GM18517 (cell line): ENCODE results near the gene ATAD3A.
A peak's percentile ranks its signal among the peaks of the same experiment; 100 is the strongest.
"Not testable (repeated sequence)": the region's sequence is repeated elsewhere in the genome, so short reads cannot be mapped to it uniquely, and the experiment has no call there.

ENCODE experiments used
- ATAC-seq: cut with Tn5 transposase; IDR thresholded peaks from one replicate; pipeline ENCODE4 v1.9.1; 2021; ENCODE audit warnings: mild to moderate bottlenecking, moderate library complexity; ENCODE audit not compliant: unreplicated experiment

ATAD3A gene

DNA sequence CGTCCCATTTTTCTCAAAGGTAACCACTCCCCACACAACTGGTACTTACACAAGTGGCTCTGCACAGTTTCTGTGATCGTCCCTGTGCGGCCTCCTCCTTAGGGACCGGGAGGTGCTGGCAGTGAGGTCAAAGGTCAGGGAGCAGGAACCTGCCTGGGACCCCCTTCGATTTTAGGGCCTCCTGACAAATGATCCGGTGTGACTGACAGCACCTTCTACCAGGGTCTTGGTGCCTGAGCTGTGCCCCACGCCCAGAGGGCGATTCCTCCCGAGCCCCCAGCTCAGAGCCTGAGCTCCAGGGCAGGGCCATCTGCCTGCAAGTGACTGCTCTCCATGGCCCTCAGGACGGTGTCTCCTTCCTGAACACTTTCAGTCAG lies 40.3 kb downstream of the ATAD3A start:
- ATAC-seq = no peak

GRCh38 chr1:1553821-1554494 lies 42.0 kb downstream of the ATAD3A start:
- no peak for ATAC-seq

DNA sequence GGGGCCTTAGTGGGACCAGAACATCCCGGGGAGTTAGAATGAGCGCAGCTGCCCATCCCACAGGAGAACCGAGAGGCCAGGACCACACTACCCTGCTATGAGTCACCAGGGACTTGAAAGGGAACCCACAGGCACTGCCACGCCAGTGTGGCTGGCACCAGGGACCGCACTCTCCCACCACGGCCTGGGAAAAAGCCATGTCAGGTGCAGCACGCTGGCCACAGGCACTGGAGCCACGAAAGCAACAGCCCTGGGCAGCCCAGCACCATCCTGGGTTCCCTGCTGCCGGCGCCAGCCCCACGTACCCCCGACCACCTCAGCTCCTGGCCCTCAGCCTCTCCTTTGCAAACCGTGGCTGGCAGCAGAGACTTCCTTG lies 42.6 kb downstream of the ATAD3A start:
- no peak for ATAC-seq

DNA sequence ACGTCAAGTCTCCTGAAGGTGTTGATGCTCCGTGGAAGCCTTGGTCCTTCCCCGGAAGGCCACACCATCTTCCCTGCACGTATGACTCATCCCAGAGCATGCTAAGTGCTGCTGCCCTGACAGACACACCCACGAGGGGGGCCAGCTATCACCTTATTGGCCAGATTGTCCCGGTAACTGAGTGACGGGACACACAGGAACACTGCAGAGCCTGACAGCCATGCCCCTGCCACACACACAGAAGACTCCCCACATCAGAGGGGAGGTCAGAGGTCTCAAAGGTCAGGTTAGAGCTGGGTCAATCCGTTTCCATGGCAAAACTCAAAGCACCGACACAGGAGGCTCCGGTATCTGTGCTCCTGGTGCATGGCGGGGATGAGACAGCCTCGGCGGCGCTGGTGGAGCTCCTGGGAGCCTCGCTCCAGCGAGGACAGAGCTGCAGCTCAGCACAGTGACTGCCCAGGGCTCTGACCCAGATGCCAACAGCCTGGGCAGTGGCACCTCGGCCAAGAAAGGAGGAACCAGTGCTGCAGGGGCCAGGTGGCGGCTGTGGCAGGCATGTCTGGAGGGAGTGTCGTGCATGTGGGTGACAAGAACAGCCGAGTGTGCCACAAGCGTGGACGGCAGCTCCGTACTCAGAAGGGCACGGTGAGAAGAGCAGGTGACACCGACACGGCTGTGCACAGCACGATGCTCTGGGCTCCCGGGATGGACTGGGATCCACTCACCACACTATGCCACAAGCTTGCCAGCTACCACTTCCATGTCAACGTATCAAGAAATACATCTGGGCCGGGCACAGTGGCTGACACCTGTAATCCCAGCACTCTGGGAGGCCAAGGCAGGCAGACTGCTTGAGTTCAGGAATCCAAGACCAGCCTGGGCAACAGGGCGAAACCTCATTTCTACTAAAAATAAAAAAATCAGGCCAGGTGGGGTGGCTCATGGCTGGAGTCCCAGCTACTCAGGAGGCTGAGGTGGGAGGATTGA lies 43.3 kb downstream of the ATAD3A start:
- no peak for ATAC-seq

GRCh38 chr1:1556505-1556904 lies 44.5 kb downstream of the ATAD3A start:
- ATAC-seq = no peak

DNA sequence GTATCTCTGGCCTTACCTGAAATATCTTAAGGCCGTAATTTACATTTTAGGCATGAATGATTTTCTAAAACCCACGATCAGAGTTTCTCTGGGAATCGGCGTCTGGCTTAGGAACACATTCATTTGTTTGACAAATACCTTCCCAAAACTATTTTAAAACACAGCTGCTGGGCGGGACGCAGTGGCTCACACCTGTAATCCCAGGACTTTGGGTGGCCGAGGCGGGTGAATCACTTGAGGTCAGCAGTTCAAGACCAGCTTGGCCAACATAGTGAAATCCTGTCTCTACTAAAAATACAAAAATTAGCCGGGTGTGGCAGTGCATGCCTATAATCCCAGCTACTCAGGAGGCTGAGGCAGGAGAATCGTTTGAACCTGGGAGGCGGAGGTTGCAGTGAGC lies 45.0 kb downstream of the ATAD3A start:
- ATAC-seq = not testable (repeated sequence)

DNA sequence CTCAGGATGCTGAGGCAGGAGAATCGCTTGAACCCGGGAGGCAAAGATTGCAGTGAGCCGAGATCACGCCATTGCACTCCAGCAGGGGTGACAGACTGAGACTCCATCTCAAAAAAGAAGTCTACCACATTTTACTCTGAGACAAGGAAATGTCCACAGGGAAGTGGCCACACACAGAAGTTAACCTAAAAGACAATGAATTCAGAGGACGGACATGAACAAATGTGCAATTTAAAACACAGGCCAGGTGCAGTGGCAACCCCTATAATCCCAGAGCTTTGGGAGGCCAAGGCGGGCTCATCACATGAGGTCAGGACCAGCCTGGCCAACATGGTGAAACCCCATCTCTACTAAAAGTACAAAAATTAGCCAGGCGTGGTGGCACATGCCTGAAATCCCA lies 45.7 kb downstream of the ATAD3A start:
- ATAC-seq = not testable (repeated sequence)

- ATAC-seq = no peak
These were observed 46.6 kb downstream of the ATAD3A start for GRCh38 chr1:1558591-1558990.

GRCh38 chr1:1559066-1559465 lies 47.1 kb downstream of the ATAD3A start:
- no peak for ATAC-seq

- no peak for ATAC-seq
These were observed 48.2 kb downstream of the ATAD3A start for GRCh38 chr1:1560178-1560577.

GRCh38 chr1:1561801-1562470 lies 50.0 kb downstream of the ATAD3A start:
- no peak for ATAC-seq

DNA sequence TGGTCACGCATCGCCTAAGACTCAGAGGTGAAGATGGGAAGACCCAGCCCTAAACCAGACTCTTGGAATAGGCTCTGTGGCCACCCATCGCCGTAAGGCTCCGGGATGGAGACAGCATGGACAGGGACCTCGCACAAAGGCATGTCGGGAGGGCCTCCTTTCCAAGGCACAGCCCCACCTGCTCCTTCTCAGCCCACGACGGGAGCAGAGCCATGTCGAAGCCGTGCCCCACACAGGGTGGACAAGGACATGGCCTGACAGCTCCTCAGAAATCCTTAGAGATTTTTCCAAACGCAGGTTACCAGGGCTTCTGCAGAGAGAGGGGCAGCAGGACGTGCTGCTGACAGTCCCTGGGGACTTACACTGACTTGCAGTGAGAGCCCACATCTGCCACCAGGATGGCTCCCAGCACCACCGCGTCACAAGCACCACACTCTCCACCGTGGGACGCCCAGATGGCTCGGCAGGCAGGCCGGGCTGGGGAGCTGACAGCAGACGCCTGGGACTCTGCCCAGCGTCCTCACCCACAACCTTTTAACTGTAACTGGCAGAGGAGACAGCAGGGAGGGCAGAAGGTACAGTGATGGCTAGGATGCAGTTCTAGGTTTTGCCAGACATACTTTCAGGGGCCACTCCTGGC lies 50.7 kb downstream of the ATAD3A start:
- no peak for ATAC-seq

DNA sequence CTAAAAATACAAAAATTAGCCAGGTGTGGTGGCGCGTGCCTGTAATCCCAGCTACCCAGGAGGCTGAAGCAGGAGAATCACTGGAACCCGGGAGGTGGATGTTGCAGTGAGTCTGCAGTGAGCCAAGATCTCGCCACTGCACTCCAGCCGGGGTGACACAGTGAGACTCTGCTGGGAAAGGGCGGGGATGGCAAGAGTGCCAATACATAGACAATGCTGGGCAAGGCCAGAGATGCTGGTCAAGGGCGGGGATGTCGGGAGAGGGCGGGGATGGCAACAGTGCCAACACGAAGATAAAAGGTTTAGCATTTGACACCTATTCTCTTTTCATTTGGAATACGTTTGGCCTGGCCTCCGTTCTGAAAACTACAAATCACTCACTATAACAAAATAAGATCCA lies 51.7 kb downstream of the ATAD3A start:
- ATAC-seq = no peak

- no peak for ATAC-seq
These were observed 52.3 kb downstream of the ATAD3A start for GRCh38 chr1:1564268-1564667.

DNA sequence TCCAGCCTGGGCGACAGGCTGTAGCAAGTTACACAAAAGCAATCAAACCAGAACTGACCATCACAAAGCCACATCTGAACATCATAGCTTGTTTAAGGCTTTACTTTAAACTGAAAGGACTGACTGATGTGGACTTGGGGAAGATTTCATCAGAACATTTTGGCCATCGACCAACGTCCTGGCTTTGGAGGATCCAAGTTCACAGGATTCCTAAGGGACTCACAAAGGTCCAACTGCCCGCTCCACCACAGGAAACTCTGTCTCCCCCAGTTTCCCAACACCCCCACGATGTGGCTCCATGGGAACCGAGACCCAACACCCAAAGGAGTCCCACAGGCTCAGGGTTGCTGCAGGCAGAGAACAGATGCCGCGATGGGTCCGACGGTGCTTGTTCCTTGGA lies 53.4 kb downstream of the ATAD3A start:
- ATAC-seq = no peak

DNA sequence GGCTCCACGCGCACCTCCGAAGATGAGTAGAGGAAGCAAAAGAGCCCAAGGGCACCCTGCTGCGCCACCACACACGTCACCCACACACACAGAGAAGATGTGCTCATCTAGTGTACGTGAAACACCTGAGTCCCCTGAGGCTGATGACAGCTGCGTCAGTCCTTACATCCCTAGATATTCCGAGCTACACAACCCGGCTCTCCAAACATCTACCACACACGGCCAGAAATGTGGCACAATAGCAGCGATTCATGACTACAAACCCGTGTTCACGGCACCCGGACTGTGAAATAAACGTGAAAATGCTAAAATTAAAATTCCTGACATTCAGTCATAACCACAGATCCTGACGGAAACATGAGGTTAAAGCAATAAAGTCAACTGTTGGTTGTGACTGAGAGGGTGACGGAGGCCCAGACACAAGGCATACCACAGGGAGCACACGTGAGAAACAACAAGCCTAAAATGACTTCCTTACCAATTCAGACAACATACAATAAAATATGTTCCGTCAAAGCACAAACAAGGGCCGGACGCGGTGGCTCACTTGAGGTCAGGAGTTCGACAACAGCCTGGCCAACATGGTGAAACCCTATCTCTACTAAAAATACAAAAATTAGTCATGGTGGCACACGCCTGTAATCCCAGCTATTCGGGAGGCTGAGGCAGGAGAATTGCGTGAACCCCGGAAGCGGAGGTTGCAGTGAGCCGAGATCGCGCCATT lies 55.4 kb downstream of the ATAD3A start:
- ATAC-seq = no peak

GRCh38 chr1:1567891-1568291 lies 55.9 kb downstream of the ATAD3A start:
- no peak for ATAC-seq

- ATAC-seq = no peak
These were observed 57.4 kb downstream of the ATAD3A start for GRCh38 chr1:1569341-1569740.

DNA sequence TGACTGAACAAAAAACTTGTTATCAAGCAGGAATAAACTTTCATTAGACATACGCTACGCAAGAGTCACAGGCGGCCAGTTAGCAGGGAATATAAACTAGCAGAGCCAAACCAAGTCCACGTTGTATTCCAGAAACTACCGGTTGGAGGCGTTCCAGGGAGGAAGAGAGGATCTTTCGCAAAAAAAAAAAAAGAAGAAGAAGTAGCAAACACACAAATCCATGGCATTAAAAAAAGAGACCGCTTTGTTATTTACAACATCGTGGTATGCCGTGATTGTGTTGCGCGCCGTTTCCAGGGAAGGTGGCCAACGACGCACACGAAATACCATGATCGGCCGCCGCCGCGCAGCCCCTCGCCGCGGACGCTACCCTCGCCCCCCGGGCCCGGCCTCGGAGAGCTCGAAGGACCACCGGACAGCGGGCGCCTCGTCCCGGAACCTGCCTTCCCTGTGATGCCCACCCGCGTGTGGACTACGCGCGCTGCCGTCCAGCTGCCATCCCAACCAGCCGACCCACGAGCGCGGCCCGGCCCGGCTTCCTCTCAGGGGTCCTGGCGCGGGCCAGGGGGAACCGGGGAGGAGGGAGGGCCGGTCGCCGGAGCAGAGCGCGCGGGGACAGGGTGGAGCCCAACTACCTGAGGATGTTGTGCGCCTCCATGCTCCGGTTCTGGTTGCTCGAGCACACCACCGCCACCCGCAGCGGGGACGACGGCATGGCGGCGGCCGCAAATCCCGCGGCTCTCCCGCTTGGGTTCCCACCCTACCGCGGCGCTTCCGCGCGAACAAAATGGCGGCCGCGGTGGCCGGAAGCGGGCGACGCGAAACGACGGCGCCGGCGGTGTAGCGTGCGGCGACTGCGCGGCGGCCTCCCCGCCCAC lies 62.1 kb downstream of the ATAD3A start:
- ATAC-seq = peak; percentile 49
